ENCODE measurements around the gene MBD3L1.

MBD3L1 gene

GRCh38 chr19:8832132-8833021 lies at the start of gene MBD3L1, which contains the start of gene ZNF558:
TSS of gene MBD3L1 (plus strand) at chr19:8832377. CDS start at chr19:8842679, 10,302 bp downstream.
TSS of gene ZNF558 (minus strand) at chr19:8832304. CDS start at chr19:8822659, 9,645 bp downstream.
- peak; percentile 100 for DNase-seq

GRCh38 chr19:8794823-8795222 lies 37.4 kb upstream of the MBD3L1 start:
- no peak for DNase-seq

- DNase-seq = peak; percentile 10
Observed at GRCh38 chr19:8806661-8807060, 25.5 kb upstream of the MBD3L1 start.

GRCh38 chr19:8811315-8812172 lies 20.6 kb upstream of the MBD3L1 start:
- peak; percentile 50 for DNase-seq

- DNase-seq = no peak
Observed at GRCh38 chr19:8814176-8814575, 18.0 kb upstream of the MBD3L1 start.

- DNase-seq = no peak
Observed at GRCh38 chr19:8815780-8816179, 16.4 kb upstream of the MBD3L1 start.

- DNase-seq = no peak
Observed at GRCh38 chr19:8820234-8820633, 11.9 kb upstream of the MBD3L1 start.

GRCh38 chr19:8821748-8822241 lies 10.4 kb upstream of the MBD3L1 start:
- DNase-seq = no peak

GRCh38 chr19:8826371-8826770 lies 5.8 kb upstream of the MBD3L1 start:
- no peak for DNase-seq

GRCh38 chr19:8827277-8827676 lies 4.9 kb upstream of the MBD3L1 start:
- DNase-seq = peak; percentile 29

- DNase-seq = no peak
Observed at GRCh38 chr19:8831373-8831772, 804 bp upstream of the MBD3L1 start.

GRCh38 chr19:8831832-8832131 lies 395 bp upstream of the MBD3L1 start:
- DNase-seq = peak; percentile 84

- peak; percentile 27 for DNase-seq
Observed at GRCh38 chr19:8835446-8835845, 3.3 kb downstream of the MBD3L1 start.

- peak; percentile 17 for DNase-seq
Observed at GRCh38 chr19:8835877-8836276, 3.7 kb downstream of the MBD3L1 start.

- DNase-seq = no peak
Observed at GRCh38 chr19:8840708-8841107, 8.5 kb downstream of the MBD3L1 start.

- DNase-seq = no peak
Observed at GRCh38 chr19:8846819-8847218, 14.6 kb downstream of the MBD3L1 start.

GRCh38 chr19:8849232-8849631 lies 17.1 kb downstream of the MBD3L1 start:
- no peak for DNase-seq

- DNase-seq = no peak
Observed at GRCh38 chr19:8850488-8850887, 18.3 kb downstream of the MBD3L1 start.

- DNase-seq = no peak
Observed at GRCh38 chr19:8858260-8858659, 26.1 kb downstream of the MBD3L1 start.

GRCh38 chr19:8866344-8866743 lies 34.2 kb downstream of the MBD3L1 start:
- DNase-seq = no peak

GRCh38 chr19:8877854-8878705 lies 45.9 kb downstream of the MBD3L1 start:
- peak; percentile 37 for DNase-seq

- no peak for DNase-seq
Observed at GRCh38 chr19:8880868-8881488, 48.8 kb downstream of the MBD3L1 start.

All from OCI-M1 (cell line).